WTC11 (cell line): ENCODE measurements around the gene NPAS3. TPM values are rescaled to one million over a fixed set of nuclear protein-coding genes. Genes with fewer than 3 reads are reported as not detected.

Source experiments
- ATAC-seq: fragments of 200-7000 bp; cut with Tn5 transposase; 2 replicates; pipeline ENCODE4 v1.10.0; 2021; ENCODE audit warnings: mild to moderate bottlenecking, moderate library complexity
- CTCF ChIA-PET: fragments of 300-600 bp; sonication (Branson Sonifier 250); formaldehyde crosslinking; loops from one replicate; lab custom pipeline; 2021; ENCODE audit warnings: antibody characterized with exemption; lab: Charles Lee
- POLR2A ChIA-PET: fragments of 350-600 bp; sonication (Branson Sonifier 250); formaldehyde crosslinking; loops from one replicate; lab custom pipeline; 2021; ENCODE audit warnings: antibody characterized with exemption; lab: Charles Lee
- DNase-seq: peaks from one replicate; pipeline ENCODE4 v3.0.0; 2021; ENCODE audit warnings: low spot score
- H3K27ac Mint-ChIP-seq: 2 replicates; pipeline ENCODE4 v1.8.0; 2021; ENCODE audit warnings: mixed read lengths
- H3K27me3 Mint-ChIP-seq: 2 replicates; pipeline ENCODE4 v1.8.0; 2021; ENCODE audit warnings: low read depth, mild to moderate bottlenecking, moderate library complexity, mixed read lengths
- H3K36me3 Mint-ChIP-seq: 2 replicates; pipeline ENCODE4 v1.8.0; 2021; ENCODE audit warnings: mixed read lengths
- H3K4me1 Mint-ChIP-seq: 2 replicates; pipeline ENCODE4 v1.8.0; 2022; ENCODE audit warnings: mixed read lengths
- H3K4me3 Mint-ChIP-seq: 2 replicates; pipeline ENCODE4 v1.8.0; 2021; ENCODE audit warnings: mild to moderate bottlenecking, moderate library complexity, mixed read lengths
- H3K9me3 Mint-ChIP-seq: 2 replicates; pipeline ENCODE4 v1.8.0; 2021; ENCODE audit warnings: mixed read lengths
- ATF1 ChIP-seq: sonication (generic); formaldehyde crosslinking; IDR thresholded peaks from 2 replicates; pipeline ENCODE4 v1.8.1; 2023; ENCODE audit warnings: mild to moderate bottlenecking, moderate library complexity, missing genetic modification reagents
- ATF3 ChIP-seq: sonication (generic); formaldehyde crosslinking; conservative IDR thresholded peaks from 2 replicates; pipeline ENCODE4 v1.8.1; 2022; ENCODE audit warnings: mild to moderate bottlenecking, missing genetic modification reagents
- CBFB ChIP-seq: sonication (generic); formaldehyde crosslinking; IDR thresholded peaks from 2 replicates; pipeline ENCODE4 v1.8.1; 2022; ENCODE audit warnings: mild to moderate bottlenecking, low read depth, missing genetic modification reagents
- CTCF ChIP-seq: fragments of 200-600 bp; IDR thresholded peaks from 2 replicates; pipeline ENCODE4 v1.8.0; 2022; ENCODE audit warnings: antibody characterized with exemption
- EMX1 ChIP-seq: fragments of 250-450 bp; sonication (Bioruptor Pico); IDR thresholded peaks from 2 replicates; pipeline ENCODE4 v1.8.0; 2021; ENCODE audit warnings: mild to moderate bottlenecking
- FOXJ3 ChIP-seq: sonication (generic); formaldehyde crosslinking; IDR thresholded peaks from 2 replicates; pipeline ENCODE4 v1.9.0; 2021; ENCODE audit warnings: missing genetic modification reagents, mild to moderate bottlenecking, borderline replicate concordance
- GRHL2 ChIP-seq: fragments of 250-450 bp; sonication (Bioruptor Pico); IDR thresholded peaks from 2 replicates; pipeline ENCODE4 v1.8.0; 2022; ENCODE audit warnings: mild to moderate bottlenecking, moderate library complexity; ENCODE audit not compliant: insufficient replicate concordance, severe bottlenecking
- IRF2 ChIP-seq: sonication (generic); formaldehyde crosslinking; IDR thresholded peaks from 2 replicates; pipeline ENCODE4 v1.8.0; 2022; ENCODE audit warnings: low read depth, missing genetic modification reagents, borderline replicate concordance
- JUN ChIP-seq: sonication (generic); formaldehyde crosslinking; IDR thresholded peaks from 2 replicates; pipeline ENCODE4 v1.8.0; 2023; ENCODE audit warnings: mild to moderate bottlenecking, missing genetic modification reagents
- KAT7 ChIP-seq: sonication (generic); formaldehyde crosslinking; IDR thresholded peaks from 2 replicates; pipeline ENCODE4 v1.8.1; 2023; ENCODE audit warnings: missing genetic modification reagents, mild to moderate bottlenecking, borderline replicate concordance
- MAX ChIP-seq: sonication (generic); formaldehyde crosslinking; IDR thresholded peaks from 2 replicates; pipeline ENCODE4 v1.8.0; 2022; ENCODE audit warnings: mild to moderate bottlenecking, missing genetic modification reagents
- NR3C1 ChIP-seq: sonication (generic); formaldehyde crosslinking; conservative IDR thresholded peaks from 2 replicates; pipeline ENCODE4 v1.8.1; 2023; ENCODE audit warnings: low read depth, mild to moderate bottlenecking, missing genetic modification reagents
- PRDM15 ChIP-seq: sonication (generic); formaldehyde crosslinking; IDR thresholded peaks from 2 replicates; pipeline ENCODE4 v1.8.0; 2022; ENCODE audit warnings: missing genetic modification reagents
- RELA ChIP-seq: sonication (generic); formaldehyde crosslinking; IDR thresholded peaks from 2 replicates; pipeline ENCODE4 v1.8.1; 2022; ENCODE audit warnings: missing genetic modification reagents, mild to moderate bottlenecking, borderline replicate concordance
- RORB ChIP-seq: fragments of 250-450 bp; sonication (Bioruptor Pico); IDR thresholded peaks from 2 replicates; pipeline ENCODE4 v1.9.0; 2021; ENCODE audit warnings: mild to moderate bottlenecking
- SMAD3 ChIP-seq: sonication (generic); formaldehyde crosslinking; IDR thresholded peaks from 2 replicates; pipeline ENCODE4 v1.8.0; 2022; ENCODE audit warnings: missing genetic modification reagents, mild to moderate bottlenecking, borderline replicate concordance
- TEAD4 ChIP-seq: sonication (generic); formaldehyde crosslinking; IDR thresholded peaks from 2 replicates; pipeline ENCODE4 v1.8.0; 2022; ENCODE audit warnings: mild to moderate bottlenecking, missing genetic modification reagents
- TP53 ChIP-seq: sonication (generic); formaldehyde crosslinking; IDR thresholded peaks from 2 replicates; pipeline ENCODE4 v1.8.1; 2023; ENCODE audit warnings: mild to moderate bottlenecking, missing genetic modification reagents
- ZNF232 ChIP-seq: sonication (generic); formaldehyde crosslinking; IDR thresholded peaks from 2 replicates; pipeline ENCODE4 v1.8.0; 2022; ENCODE audit warnings: mild to moderate bottlenecking, missing genetic modification reagents
- total RNA-seq: library from RNA; stranded (reverse); gene quantifications from 3 replicates; pipeline ENCODE4 v1.2.3, GENCODE V29; 2021
- TF ChIP-seq, protein P1 (sequence below): sonication (generic); formaldehyde crosslinking; IDR thresholded peaks from 2 replicates; pipeline ENCODE4 v1.8.0; 2023; ENCODE audit warnings: mild to moderate bottlenecking, missing genetic modification reagents

NPAS3 gene
- total RNA-seq, 1 experiment from 2014 or later = 3.2 TPM

- Mint-ChIP-seq H3K27ac (no peak overlapping the region), H3K9me3 (peaks cover 7% of the 10 kb centered on the region), H3K36me3 (no peaks in the 10 kb centered on the region)
- no peak for ATAC-seq
- no peak for DNase-seq
- POLR2A ChIA-PET = no interaction called here
- TF ChIP-seq MAX (CRISPR knock-in tag) (no peak), ATF3 (CRISPR knock-in tag) (no peak), GRHL2 (CRISPR knock-in tag) (no peak)
- TF ChIP-seq, all 79 proteins: peak for 0
- Mint-ChIP-seq H3K27me3 (no peaks in the 10 kb centered on the region), H3K4me3 (no peak overlapping the region), H3K4me1 (peaks cover 27% of the 10 kb centered on the region)
- CTCF ChIA-PET = no interaction called here
These were observed 671.4 kb downstream of the NPAS3 start for GRCh38 chr14:33610121-33610520.

- TF ChIP-seq TEAD4 (CRISPR knock-in tag) (no peak), CTCF (no peak), IRF2 (CRISPR knock-in tag) (no peak), RORB (CRISPR knock-in tag) (no peak), ZNF232 (CRISPR knock-in tag) (no peak), ATF3 (CRISPR knock-in tag) (no peak), MAX (CRISPR knock-in tag) (no peak), EMX1 (no peak), SMAD3 (CRISPR knock-in tag) (no peak), RELA (CRISPR knock-in tag) (no peak), ATF1 (CRISPR knock-in tag) (no peak), KAT7 (no peak), CBFB (CRISPR knock-in tag) (no peak), FOXJ3 (CRISPR knock-in tag) (no peak), JUN (no peak), TP53 (no peak), NR3C1 (no peak), PRDM15 (CRISPR knock-in tag) (no peak)
- TF ChIP-seq, protein P1, sequence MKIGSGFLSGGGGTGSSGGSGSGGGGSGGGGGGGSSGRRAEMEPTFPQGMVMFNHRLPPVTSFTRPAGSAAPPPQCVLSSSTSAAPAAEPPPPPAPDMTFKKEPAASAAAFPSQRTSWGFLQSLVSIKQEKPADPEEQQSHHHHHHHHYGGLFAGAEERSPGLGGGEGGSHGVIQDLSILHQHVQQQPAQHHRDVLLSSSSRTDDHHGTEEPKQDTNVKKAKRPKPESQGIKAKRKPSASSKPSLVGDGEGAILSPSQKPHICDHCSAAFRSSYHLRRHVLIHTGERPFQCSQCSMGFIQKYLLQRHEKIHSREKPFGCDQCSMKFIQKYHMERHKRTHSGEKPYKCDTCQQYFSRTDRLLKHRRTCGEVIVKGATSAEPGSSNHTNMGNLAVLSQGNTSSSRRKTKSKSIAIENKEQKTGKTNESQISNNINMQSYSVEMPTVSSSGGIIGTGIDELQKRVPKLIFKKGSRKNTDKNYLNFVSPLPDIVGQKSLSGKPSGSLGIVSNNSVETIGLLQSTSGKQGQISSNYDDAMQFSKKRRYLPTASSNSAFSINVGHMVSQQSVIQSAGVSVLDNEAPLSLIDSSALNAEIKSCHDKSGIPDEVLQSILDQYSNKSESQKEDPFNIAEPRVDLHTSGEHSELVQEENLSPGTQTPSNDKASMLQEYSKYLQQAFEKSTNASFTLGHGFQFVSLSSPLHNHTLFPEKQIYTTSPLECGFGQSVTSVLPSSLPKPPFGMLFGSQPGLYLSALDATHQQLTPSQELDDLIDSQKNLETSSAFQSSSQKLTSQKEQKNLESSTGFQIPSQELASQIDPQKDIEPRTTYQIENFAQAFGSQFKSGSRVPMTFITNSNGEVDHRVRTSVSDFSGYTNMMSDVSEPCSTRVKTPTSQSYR = no peak
- TF ChIP-seq, all 79 proteins: peak for 0
- no peaks in the 10 kb centered on the region for H3K36me3 Mint-ChIP-seq
- peaks cover 27% of the 10 kb centered on the region for H3K4me1 Mint-ChIP-seq
- ChIA-PET CTCF (interaction anchor here (0.8 to 0.9 kb wide), 2 partner anchors 65 to 181 kb away, joined by 3 read pairs; no protein-coding TSS in a partner anchor), POLR2A (no interaction called here)
- no peaks in the 10 kb centered on the region for H3K27me3 Mint-ChIP-seq
- ATAC-seq (peak; percentile 90), DNase-seq (peak; percentile 22)
- H3K4me3 Mint-ChIP-seq = no peak overlapping the region
- peaks cover 1% of the 10 kb centered on the region; the same call in 1 of the 2 replicates for H3K9me3 Mint-ChIP-seq
- H3K27ac Mint-ChIP-seq = no peak overlapping the region
These were observed 672.9 kb downstream of the NPAS3 start for GRCh38 chr14:33611405-33612196.
